Right lobe of liver (tissue), 6 donors: ENCODE results near the gene AKT3. TPM values are rescaled to one million over a fixed set of nuclear protein-coding genes. Genes with fewer than 3 reads are reported as not detected.

Source experiments
- ATAC-seq, 4 donors: fragments of 200-7000 bp; cut with Tn5 transposase; one replicate each; pipeline ENCODE4 v1.9.1; 2020; ENCODE audit warnings: mild to moderate bottlenecking in 4 of 4, moderate library complexity in 4 of 4
- DNase-seq, 3 donors: peaks; one replicate each; pipeline ENCODE4 v3.0.0-alpha.2; 2020
- H3K27ac ChIP-seq, 3 donors: fragments of 200-600 bp; one replicate each; pipeline ENCODE4 v1.8.0; 2022
- H3K27me3 ChIP-seq, 2 donors: fragments of 200-600 bp; one replicate each; pipeline ENCODE4 v1.8.0; 2022
- H3K36me3 ChIP-seq, 4 donors: fragments of 200-600 bp; sonication (generic) in 1 of 4; one replicate each; pipeline versions ENCODE4 v1.5.1 to v1.8.0; 2017 to 2022; ENCODE audit warnings: control low read depth in 1 of 4
- H3K4me1 ChIP-seq, 4 donors: fragments of 200-600 bp; sonication (generic) in 1 of 4; one replicate each; pipeline versions ENCODE4 v1.5.1 to v1.8.0; 2017 to 2022; ENCODE audit warnings: control low read depth in 1 of 4
- H3K4me3 ChIP-seq, 3 donors: fragments of 200-600 bp; one replicate each; pipeline ENCODE4 v1.8.0; 2022
- H3K9me3 ChIP-seq, 4 donors: fragments of 200-600 bp; sonication (generic) in 1 of 4; one replicate each; pipeline versions ENCODE4 v1.5.1 to v1.8.0; 2017 to 2022; ENCODE audit warnings: control low read depth in 1 of 4
- POLR2A ChIP-seq: fragments of 450-650 bp; IDR thresholded peaks from one replicate; pipeline ENCODE4 v1.6.1; 2017; ENCODE audit warnings: antibody characterized with exemption, mild to moderate bottlenecking
- WGBS: methylation state at CpG from one replicate; pipeline ENCODE4 v1.1.6; 2018; ENCODE audit warnings: low coverage, low lambda C conversion rate; ENCODE audit not compliant: insufficient coverage; ENCODE audit errors: missing lambda C conversion rate; 5-methylcytosine and 5-hydroxymethylcytosine counted together
- intact Hi-C, 2 donors: fragments of 100-400 bp; cut with DNase I; formaldehyde crosslinking; loops; one replicate each; pipeline versions ENCODE4 v1.11.2 to v1.14.1; 2022
- total RNA-seq, 6 experiments: library from RNA; depleted of rRNA in 2 of 6; stranded (reverse); fragments of >200 nt in 2 of 6; fragmentation: NEBNext Ultra II Directional in 3 of 6; extraction: Animal tissue kit (Norgen Biotek cat#: 25700) in 3 of 6; gene quantifications; one replicate each; pipeline versions ENCODE4 v1.1.0 to v1.2.4, GENCODE V29; 2016 to 2023
- TF ChIP-seq, protein P1 (sequence below), 4 donors: fragments of 200-600 bp in 3 of 4; fragments of 450-650 bp in 1 of 4; IDR thresholded peaks; one replicate each; pipeline versions ENCODE4 v1.5.1 to v1.8.0; 2016 to 2022; ENCODE audit warnings: antibody characterized with exemption in 4 of 4, mild to moderate bottlenecking in 2 of 4
- donor health status: DM: no; HTN: yes; CAD: no.
- donor health status: DM: no; HTN: no; CAD: no.
- donor health status: DM: no; HTN: no; CAD: no.
- donor health status: DM: no; HTN: yes; CAD: no.
- donor health status: DM: no; HTN: yes; CAD: no.

AKT3 gene
- total RNA-seq, 6 experiments from 2014 or later = 4.9 to 9.6 (median 6.8) TPM

DNA sequence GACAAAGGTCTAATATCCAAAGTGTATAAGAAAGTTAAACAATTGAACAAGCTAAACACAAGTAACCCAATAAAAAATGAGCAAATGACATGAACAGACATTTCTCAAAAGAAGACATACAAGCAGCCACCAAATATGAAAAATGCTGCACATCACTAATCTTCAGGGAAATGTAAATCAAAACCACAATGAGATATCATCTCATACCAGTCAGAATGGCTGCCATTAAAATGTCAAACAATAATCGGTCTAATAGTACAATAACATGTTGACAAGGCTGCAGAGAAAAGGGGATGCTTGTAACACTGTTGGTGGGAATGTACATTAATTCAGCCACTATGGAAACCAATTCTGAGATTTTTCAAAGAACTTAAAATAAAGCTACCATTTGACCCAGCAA lies 264.1 kb downstream of the AKT3 start:
- DNase-seq = no peak
- peaks cover 0 to 3% (median 0%) of the 10 kb centered on the region in 4 donors for H3K9me3 ChIP-seq
- no peaks in the 10 kb centered on the region for H3K27me3 ChIP-seq
- WGBS = 100% methylated on average over 1 of the region's 1 CpG
- no peak for ATAC-seq
- TF ChIP-seq, protein P1, sequence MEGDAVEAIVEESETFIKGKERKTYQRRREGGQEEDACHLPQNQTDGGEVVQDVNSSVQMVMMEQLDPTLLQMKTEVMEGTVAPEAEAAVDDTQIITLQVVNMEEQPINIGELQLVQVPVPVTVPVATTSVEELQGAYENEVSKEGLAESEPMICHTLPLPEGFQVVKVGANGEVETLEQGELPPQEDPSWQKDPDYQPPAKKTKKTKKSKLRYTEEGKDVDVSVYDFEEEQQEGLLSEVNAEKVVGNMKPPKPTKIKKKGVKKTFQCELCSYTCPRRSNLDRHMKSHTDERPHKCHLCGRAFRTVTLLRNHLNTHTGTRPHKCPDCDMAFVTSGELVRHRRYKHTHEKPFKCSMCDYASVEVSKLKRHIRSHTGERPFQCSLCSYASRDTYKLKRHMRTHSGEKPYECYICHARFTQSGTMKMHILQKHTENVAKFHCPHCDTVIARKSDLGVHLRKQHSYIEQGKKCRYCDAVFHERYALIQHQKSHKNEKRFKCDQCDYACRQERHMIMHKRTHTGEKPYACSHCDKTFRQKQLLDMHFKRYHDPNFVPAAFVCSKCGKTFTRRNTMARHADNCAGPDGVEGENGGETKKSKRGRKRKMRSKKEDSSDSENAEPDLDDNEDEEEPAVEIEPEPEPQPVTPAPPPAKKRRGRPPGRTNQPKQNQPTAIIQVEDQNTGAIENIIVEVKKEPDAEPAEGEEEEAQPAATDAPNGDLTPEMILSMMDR (IDR thresholded peaks at IDR 0.05) = no peak
- TF ChIP-seq POLR2A = no peak
- H3K27ac ChIP-seq = no peak overlapping the region
- no peaks in the 10 kb centered on the region for H3K36me3 ChIP-seq
- intact Hi-C loops = no loop called here
- no peaks in the 10 kb centered on the region for H3K4me1 ChIP-seq
- H3K4me3 ChIP-seq = no peak overlapping the region

DNA sequence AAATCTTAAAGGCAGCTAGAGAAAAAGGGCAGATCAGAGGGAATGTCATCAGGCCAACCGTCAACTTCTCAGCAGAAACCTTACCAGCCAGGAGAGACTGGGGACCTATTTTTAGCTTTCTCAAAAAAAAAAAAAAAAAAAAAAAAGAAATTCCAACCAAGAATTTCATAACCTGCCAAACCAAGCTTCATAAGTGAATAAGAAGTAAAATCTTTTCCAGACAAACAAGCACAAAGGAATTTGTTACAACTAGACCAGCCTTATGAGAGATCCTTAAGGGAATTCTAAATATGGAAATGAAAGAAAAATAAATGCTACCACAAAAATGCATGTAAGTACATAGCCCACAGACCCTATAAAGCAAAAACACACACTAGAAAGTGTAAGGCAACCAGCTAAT lies 267.7 kb downstream of the AKT3 start:
- TF ChIP-seq POLR2A = no peak
- TF ChIP-seq, protein P1 (IDR thresholded peaks at IDR 0.05) = no peak
- Histone ChIP-seq H3K9me3 (peaks cover 0 to 3% (median 0%) of the 10 kb centered on the region in 4 donors), H3K4me3 (no peak overlapping the region), H3K4me1 (no peaks in the 10 kb centered on the region), H3K27ac (no peak overlapping the region), H3K27me3 (no peaks in the 10 kb centered on the region), H3K36me3 (no peaks in the 10 kb centered on the region)
- DNase-seq (no peak), ATAC-seq (no peak)
- intact Hi-C loops = no loop called here
- 93% methylated on average over 1 of the region's 1 CpG for WGBS

DNA sequence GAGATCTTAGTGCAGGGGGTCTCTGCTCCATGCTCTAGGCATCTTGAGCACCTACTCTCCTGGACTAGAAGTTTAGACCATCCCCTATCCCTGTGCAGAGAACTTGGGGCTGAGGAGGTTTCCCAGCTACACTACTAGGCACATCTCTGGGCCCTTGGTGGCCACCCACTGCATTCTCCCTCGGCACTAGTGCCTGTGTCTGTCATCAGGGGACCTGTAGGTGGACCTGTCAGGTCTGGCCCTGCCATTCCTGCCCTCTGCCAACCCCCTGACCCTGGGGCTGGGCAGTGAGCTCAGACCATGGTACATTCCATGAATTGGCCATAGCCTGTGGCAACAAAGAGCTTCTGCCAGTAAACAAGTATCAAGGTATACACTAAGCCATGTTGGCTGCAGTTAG lies 269.1 kb downstream of the AKT3 start:
- no peaks in the 10 kb centered on the region for H3K27me3 ChIP-seq
- H3K36me3 ChIP-seq = no peaks in the 10 kb centered on the region
- TF ChIP-seq POLR2A = no peak
- TF ChIP-seq, protein P1 (IDR thresholded peaks at IDR 0.05) = no peak
- no CpG with 5 or more reads among the region's 1 CpG for WGBS
- H3K27ac ChIP-seq = no peak overlapping the region
- H3K4me3 ChIP-seq = no peak overlapping the region
- H3K9me3 ChIP-seq = peaks cover 0 to 2% (median 0%) of the 10 kb centered on the region in 4 donors
- intact Hi-C loops = no loop called here
- ATAC-seq = peak in 1 of 4 donors; percentile 45
- no peak for DNase-seq
- H3K4me1 ChIP-seq = no peaks in the 10 kb centered on the region

DNA sequence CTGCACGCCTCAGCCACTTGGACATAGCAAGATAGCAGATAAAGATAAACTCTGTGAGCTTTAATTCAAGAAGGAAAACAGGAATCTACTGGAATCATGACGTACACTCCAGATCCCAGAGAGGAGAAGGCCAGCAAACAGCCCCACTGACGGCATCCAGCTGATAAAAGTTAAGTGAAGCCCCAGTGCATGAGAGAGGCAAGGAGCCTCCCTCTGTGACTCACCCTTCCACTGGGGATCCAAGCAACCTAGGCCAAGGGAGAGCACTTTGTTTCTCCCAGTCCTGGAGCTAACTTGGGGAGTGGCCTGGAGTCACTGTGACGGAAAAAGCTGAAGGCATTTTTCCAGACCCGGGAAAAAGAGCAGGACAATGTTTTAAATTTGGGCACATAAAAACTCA lies 270.0 kb downstream of the AKT3 start:
- Histone ChIP-seq H3K4me1 (no peaks in the 10 kb centered on the region), H3K4me3 (no peak overlapping the region), H3K9me3 (no peaks in the 10 kb centered on the region), H3K27ac (no peak overlapping the region), H3K36me3 (no peaks in the 10 kb centered on the region), H3K27me3 (no peaks in the 10 kb centered on the region)
- no peak for ATAC-seq
- 67% methylated on average over 4 of the region's 5 CpGs for WGBS
- no peak for TF ChIP-seq POLR2A
- TF ChIP-seq, protein P1 (IDR thresholded peaks at IDR 0.05) = no peak
- DNase-seq = no peak
- intact Hi-C loops = no loop called here

DNA sequence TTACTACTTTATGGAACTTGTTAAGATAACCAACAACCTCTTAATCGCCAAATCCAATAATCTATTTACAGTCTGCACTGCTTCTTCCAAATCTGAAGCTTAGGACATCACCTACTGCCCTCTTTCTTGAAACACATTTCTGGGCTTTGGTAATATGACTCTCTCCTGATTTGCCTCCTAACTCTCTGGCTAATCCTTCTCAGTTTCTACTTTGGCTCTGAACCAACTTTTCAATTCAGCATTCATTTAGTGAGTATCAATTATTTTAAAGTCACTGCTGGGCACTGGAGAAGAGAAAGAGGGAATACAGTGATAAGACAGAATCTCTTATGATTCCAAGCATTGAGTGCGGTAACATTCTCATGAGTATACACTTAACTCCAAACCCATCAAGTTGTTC lies 275.0 kb downstream of the AKT3 start:
- Histone ChIP-seq H3K27ac (no peak overlapping the region), H3K4me1 (no peaks in the 10 kb centered on the region), H3K36me3 (no peaks in the 10 kb centered on the region), H3K4me3 (no peak overlapping the region), H3K9me3 (no peaks in the 10 kb centered on the region), H3K27me3 (no peaks in the 10 kb centered on the region)
- DNase-seq (no peak), ATAC-seq (no peak)
- WGBS = 100% methylated on average over 2 of the region's 2 CpGs
- intact Hi-C loops = no loop called here
- TF ChIP-seq POLR2A = no peak
- TF ChIP-seq, protein P1 (IDR thresholded peaks at IDR 0.05) = no peak
